Right atrium auricular region (tissue), 2 donors: ENCODE data around the gene RAPGEF2. TPM values are rescaled to one million over a fixed set of nuclear protein-coding genes. Genes with fewer than 3 reads are reported as not detected.

Source experiments
- DNase-seq: peaks from one replicate; pipeline ENCODE4 v3.0.0-alpha.2; 2019; ENCODE audit warnings: low spot score
- H3K27ac ChIP-seq, 2 donors: fragments of 200-600 bp; sonication (generic); 1 replicate in 1 of 2; 2 replicates in 1 of 2; pipeline ENCODE4 v1.5.1; 2016 to 2019
- H3K27me3 ChIP-seq, 2 donors: fragments of 200-600 bp; sonication (generic); one replicate each; pipeline versions ENCODE4 v1.5.1 to v1.6.0; 2017 to 2019
- H3K36me3 ChIP-seq: fragments of 200-600 bp; sonication (generic); one replicate; pipeline ENCODE4 v1.5.1; 2016
- H3K4me1 ChIP-seq, 2 donors: fragments of 200-600 bp; sonication (generic); one replicate each; pipeline versions ENCODE4 v1.5.1 to v1.6.0; 2017 to 2019
- H3K4me3 ChIP-seq, 2 donors: fragments of 200-600 bp; sonication (generic); 1 replicate in 1 of 2; 2 replicates in 1 of 2; pipeline ENCODE4 v1.5.1; 2017 to 2019; ENCODE audit warnings: mild to moderate bottlenecking in 1 of 2, moderate library complexity in 1 of 2
- H3K9me3 ChIP-seq, 2 donors: fragments of 200-600 bp; sonication (generic); one replicate each; pipeline ENCODE4 v1.5.1; 2019
- CTCF ChIP-seq, 2 donors: fragments of 200-600 bp; sonication (generic); IDR thresholded peaks; one replicate each; pipeline ENCODE4 v1.5.1; 2019; ENCODE audit warnings: antibody characterized with exemption in 2 of 2
- total RNA-seq, 2 donors: library from RNA; depleted of rRNA; stranded (reverse); fragments of >200 nt; gene quantifications; one replicate each; pipeline ENCODE4 v1.1.0, GENCODE V29; 2016

RAPGEF2 gene
- total RNA-seq, 2 donors from 2014 or later, result 49.8 to 51.5 TPM

- no peaks in the 10 kb centered on the region for H3K36me3 ChIP-seq
- TF ChIP-seq CTCF (IDR thresholded peaks at IDR 0.05), result no peak
- peak overlapping the region in 1 of 2 donors; percentile 5 for H3K27ac ChIP-seq
- no peaks in the 10 kb centered on the region for H3K27me3 ChIP-seq
- no peak overlapping the region for H3K4me3 ChIP-seq
- no peaks in the 10 kb centered on the region for H3K9me3 ChIP-seq
- no peak for DNase-seq
- H3K4me1 ChIP-seq, result peaks cover 0 to 45% of the 10 kb centered on the region in 2 donors
Measured at GRCh38 chr4:159222043-159222552, 119.2 kb downstream of the RAPGEF2 start.

GRCh38 chr4:159224408-159224807 is 121.5 kb downstream of the RAPGEF2 start:
- TF ChIP-seq CTCF (IDR thresholded peaks at IDR 0.05), result no peak
- Histone ChIP-seq H3K9me3 (no peaks in the 10 kb centered on the region), H3K4me1 (peaks cover 0 to 49% of the 10 kb centered on the region in 2 donors), H3K36me3 (no peaks in the 10 kb centered on the region), H3K27me3 (no peaks in the 10 kb centered on the region), H3K27ac (no peak overlapping the region), H3K4me3 (no peak overlapping the region)
- DNase-seq, result no peak

GRCh38 chr4:159227378-159227777 is 124.5 kb downstream of the RAPGEF2 start:
- DNase-seq, result no peak
- no peaks in the 10 kb centered on the region for H3K27me3 ChIP-seq
- H3K4me3 ChIP-seq, result peak overlapping the region in 1 of 2 donors; percentile 38
- no peak for TF ChIP-seq CTCF (IDR thresholded peaks at IDR 0.05)
- H3K9me3 ChIP-seq, result no peaks in the 10 kb centered on the region
- H3K4me1 ChIP-seq, result peaks cover 0 to 21% of the 10 kb centered on the region in 2 donors
- H3K36me3 ChIP-seq, result no peaks in the 10 kb centered on the region
- H3K27ac ChIP-seq, result peak overlapping the region; percentile 76 to 83

- peak; percentile 89 for DNase-seq
- TF ChIP-seq CTCF (IDR thresholded peaks at IDR 0.05), result peak in 1 of 2 donors; percentile 20
- Histone ChIP-seq H3K27ac (peak overlapping the region; percentile 76 to 83), H3K36me3 (no peaks in the 10 kb centered on the region), H3K4me1 (peaks cover 0 to 21% of the 10 kb centered on the region in 2 donors), H3K27me3 (no peaks in the 10 kb centered on the region), H3K9me3 (no peaks in the 10 kb centered on the region), H3K4me3 (peak overlapping the region; percentile 30 to 38)
Measured at GRCh38 chr4:159227984-159228383, 125.1 kb downstream of the RAPGEF2 start.

GRCh38 chr4:159229164-159229563 is 126.3 kb downstream of the RAPGEF2 start:
- peak overlapping the region; percentile 30 to 38 for H3K4me3 ChIP-seq
- H3K4me1 ChIP-seq, result peaks cover 0 to 25% of the 10 kb centered on the region in 2 donors
- no peaks in the 10 kb centered on the region for H3K36me3 ChIP-seq
- no peaks in the 10 kb centered on the region for H3K27me3 ChIP-seq
- DNase-seq, result no peak
- H3K9me3 ChIP-seq, result no peaks in the 10 kb centered on the region
- H3K27ac ChIP-seq, result peak overlapping the region; percentile 76 to 83
- TF ChIP-seq CTCF (IDR thresholded peaks at IDR 0.05), result no peak
